Stimulated activated effector memory CD8-positive, alpha-beta T cell treated with anti-CD3 and anti-CD28 coated beads, Interleukin-12 subunit alpha, Interleukin-12 subunit beta, amount 100 ng/mL, for 72 hours (primary cell): ENCODE measurements around the gene SKA1.
"Not testable (repeated sequence)": the region's sequence is repeated elsewhere in the genome, so short reads cannot be mapped to it uniquely, and the experiment has no call there.

Experiments used
- ATAC-seq: fragments of 150-1000 bp; cut with Tn5 transposase; 2 replicates; pipeline ENCODE4 v1.10.0; 2021
- DNase-seq, 2 donors: peaks; one replicate each; pipeline ENCODE4 v3.0.0; 2021 to 2022; ENCODE audit warnings: low spot score in 2 of 2
- H3K27ac Mint-ChIP-seq: one replicate; pipeline ENCODE4 v1.8.0; 2022; ENCODE audit warnings: mild to moderate bottlenecking, mixed read lengths
- H3K36me3 Mint-ChIP-seq: one replicate; pipeline ENCODE4 v1.8.0; 2022; ENCODE audit warnings: mild to moderate bottlenecking, mixed read lengths
- H3K4me1 Mint-ChIP-seq: one replicate; pipeline ENCODE4 v1.8.0; 2022; ENCODE audit warnings: mixed read lengths
- H3K4me3 Mint-ChIP-seq: one replicate; pipeline ENCODE4 v1.8.0; 2022; ENCODE audit warnings: mild to moderate bottlenecking, mixed read lengths
- H3K9me3 Mint-ChIP-seq: one replicate; pipeline ENCODE4 v1.8.0; 2022; ENCODE audit warnings: mixed read lengths

The SKA1 gene

GRCh38 chr18:50373561-50374219 lies 1.2 kb upstream of the SKA1 start:
- peaks cover 16% of the 10 kb centered on the region for H3K36me3 Mint-ChIP-seq
- ATAC-seq (no peak), DNase-seq (no peak)
- H3K4me1 Mint-ChIP-seq, result peaks cover 5% of the 10 kb centered on the region
- no peak overlapping the region for H3K4me3 Mint-ChIP-seq
- peaks cover 8% of the 10 kb centered on the region for H3K9me3 Mint-ChIP-seq
- H3K27ac Mint-ChIP-seq, result no peak overlapping the region

- peak overlapping the region; percentile 78 for H3K27ac Mint-ChIP-seq
- ATAC-seq (no peak), DNase-seq (no peak)
- H3K4me1 Mint-ChIP-seq, result peaks cover 5% of the 10 kb centered on the region
- peak overlapping the region; percentile 76 for H3K4me3 Mint-ChIP-seq
- H3K36me3 Mint-ChIP-seq, result peaks cover 16% of the 10 kb centered on the region
- H3K9me3 Mint-ChIP-seq, result peaks cover 6% of the 10 kb centered on the region
Measured at GRCh38 chr18:50374220-50374752, 560 bp upstream of the SKA1 start.

GRCh38 chr18:50377061-50377798 lies 2.4 kb downstream of the SKA1 start:
- DNase-seq, result no peak
- Mint-ChIP-seq H3K4me3 (no peak overlapping the region), H3K36me3 (peaks cover 16% of the 10 kb centered on the region), H3K9me3 (no peaks in the 10 kb centered on the region), H3K4me1 (peaks cover 5% of the 10 kb centered on the region), H3K27ac (no peak overlapping the region)
- ATAC-seq, result no peak

GRCh38 chr18:50388988-50389387 lies 14.1 kb downstream of the SKA1 start:
- H3K4me1 Mint-ChIP-seq, result no peaks in the 10 kb centered on the region
- no peak for ATAC-seq
- H3K27ac Mint-ChIP-seq, result no peak overlapping the region
- no peak for DNase-seq
- no peaks in the 10 kb centered on the region for H3K9me3 Mint-ChIP-seq
- peaks cover 8% of the 10 kb centered on the region for H3K36me3 Mint-ChIP-seq
- no peak overlapping the region for H3K4me3 Mint-ChIP-seq

GRCh38 chr18:50393802-50394201 lies 19.0 kb downstream of the SKA1 start:
- Mint-ChIP-seq H3K4me1 (no peaks in the 10 kb centered on the region), H3K27ac (no peak overlapping the region), H3K36me3 (peaks cover 8% of the 10 kb centered on the region), H3K9me3 (no peaks in the 10 kb centered on the region), H3K4me3 (no peak overlapping the region)
- ATAC-seq, result no peak
- no peak for DNase-seq

- ATAC-seq (no peak), DNase-seq (no peak)
- Mint-ChIP-seq H3K27ac (no peak overlapping the region), H3K4me3 (no peak overlapping the region), H3K4me1 (no peaks in the 10 kb centered on the region), H3K9me3 (no peaks in the 10 kb centered on the region), H3K36me3 (peaks cover 8% of the 10 kb centered on the region)
Measured at GRCh38 chr18:50395093-50395492, 20.2 kb downstream of the SKA1 start.

- H3K4me3 Mint-ChIP-seq, result no peak overlapping the region
- no peaks in the 10 kb centered on the region for H3K4me1 Mint-ChIP-seq
- peaks cover 8% of the 10 kb centered on the region for H3K36me3 Mint-ChIP-seq
- ATAC-seq (no peak), DNase-seq (no peak)
- H3K9me3 Mint-ChIP-seq, result no peaks in the 10 kb centered on the region
- H3K27ac Mint-ChIP-seq, result no peak overlapping the region
Measured at GRCh38 chr18:50396005-50396660, 21.3 kb downstream of the SKA1 start.

GRCh38 chr18:50397023-50397422 lies 22.2 kb downstream of the SKA1 start:
- no peak overlapping the region for H3K4me3 Mint-ChIP-seq
- H3K27ac Mint-ChIP-seq, result no peak overlapping the region
- DNase-seq (no peak), ATAC-seq (no peak)
- H3K4me1 Mint-ChIP-seq, result no peaks in the 10 kb centered on the region
- peaks cover 8% of the 10 kb centered on the region for H3K36me3 Mint-ChIP-seq
- H3K9me3 Mint-ChIP-seq, result no peaks in the 10 kb centered on the region

- Mint-ChIP-seq H3K27ac (no peak overlapping the region), H3K4me3 (no peak overlapping the region), H3K9me3 (no peaks in the 10 kb centered on the region), H3K36me3 (no peaks in the 10 kb centered on the region), H3K4me1 (no peaks in the 10 kb centered on the region)
- ATAC-seq (no peak), DNase-seq (no peak)
Measured at GRCh38 chr18:50398099-50398498, 23.3 kb downstream of the SKA1 start.

- no peak overlapping the region for H3K27ac Mint-ChIP-seq
- ATAC-seq (no peak), DNase-seq (no peak)
- no peaks in the 10 kb centered on the region for H3K9me3 Mint-ChIP-seq
- no peaks in the 10 kb centered on the region for H3K4me1 Mint-ChIP-seq
- H3K4me3 Mint-ChIP-seq, result no peak overlapping the region
- no peaks in the 10 kb centered on the region for H3K36me3 Mint-ChIP-seq
Measured at GRCh38 chr18:50398947-50399346, 24.1 kb downstream of the SKA1 start.

- H3K4me3 Mint-ChIP-seq, result no peak overlapping the region
- no peaks in the 10 kb centered on the region for H3K36me3 Mint-ChIP-seq
- H3K9me3 Mint-ChIP-seq, result no peaks in the 10 kb centered on the region
- no peak overlapping the region for H3K27ac Mint-ChIP-seq
- no peaks in the 10 kb centered on the region for H3K4me1 Mint-ChIP-seq
- ATAC-seq (no peak), DNase-seq (no peak)
Measured at GRCh38 chr18:50399582-50399981, 24.7 kb downstream of the SKA1 start.

- H3K4me3 Mint-ChIP-seq, H3K4me1 Mint-ChIP-seq, H3K9me3 Mint-ChIP-seq, H3K36me3 Mint-ChIP-seq, DNase-seq, ATAC-seq, H3K27ac Mint-ChIP-seq: not testable (repeated sequence)
Measured at GRCh38 chr18:50400438-50400837, 25.6 kb downstream of the SKA1 start.

- Mint-ChIP-seq H3K27ac (no peak overlapping the region), H3K9me3 (no peaks in the 10 kb centered on the region), H3K36me3 (no peaks in the 10 kb centered on the region), H3K4me3 (no peak overlapping the region), H3K4me1 (no peaks in the 10 kb centered on the region)
- DNase-seq, result no peak
- no peak for ATAC-seq
Measured at GRCh38 chr18:50401295-50401694, 26.4 kb downstream of the SKA1 start.

- DNase-seq (no peak), ATAC-seq (peak; percentile 52)
- H3K4me1 Mint-ChIP-seq, result no peaks in the 10 kb centered on the region
- H3K27ac Mint-ChIP-seq, result no peak overlapping the region
- no peaks in the 10 kb centered on the region for H3K9me3 Mint-ChIP-seq
- H3K36me3 Mint-ChIP-seq, result no peaks in the 10 kb centered on the region
- H3K4me3 Mint-ChIP-seq, result no peak overlapping the region
Measured at GRCh38 chr18:50401888-50402287, 27.0 kb downstream of the SKA1 start.

GRCh38 chr18:50404752-50405581 lies 30.1 kb downstream of the SKA1 start:
- ATAC-seq, H3K36me3 Mint-ChIP-seq, H3K27ac Mint-ChIP-seq, DNase-seq, H3K4me3 Mint-ChIP-seq, H3K4me1 Mint-ChIP-seq, H3K9me3 Mint-ChIP-seq: not testable (repeated sequence)
